COR-L47 (cell line): ENCODE data around the gene SHROOM3.
"Not testable (repeated sequence)": the region's sequence is repeated elsewhere in the genome, so short reads cannot be mapped to it uniquely, and the experiment has no call there.

ENCODE experiments used
- DNase-seq: peaks from one replicate; lab custom pipeline; 2025; lab: John Stamatoyannopoulos, UW

Gene SHROOM3

GRCh38 chr4:76445911-76446310, 10.9 kb downstream of the SHROOM3 start:
- DNase-seq, result no peak

- no peak for DNase-seq
Measured at GRCh38 chr4:76447393-76447851, 12.4 kb downstream of the SHROOM3 start.

- DNase-seq, result no peak
Measured at GRCh38 chr4:76448211-76448610, 13.2 kb downstream of the SHROOM3 start.

- no peak for DNase-seq
Measured at GRCh38 chr4:76449362-76449767, 14.3 kb downstream of the SHROOM3 start.

GRCh38 chr4:76449833-76450232, 14.8 kb downstream of the SHROOM3 start:
- no peak for DNase-seq

- DNase-seq, result no peak
Measured at GRCh38 chr4:76453232-76453631, 18.2 kb downstream of the SHROOM3 start.

- not testable (repeated sequence) for DNase-seq
Measured at GRCh38 chr4:76454073-76454472, 19.0 kb downstream of the SHROOM3 start.

GRCh38 chr4:76457885-76458284, 22.9 kb downstream of the SHROOM3 start:
- no peak for DNase-seq

- no peak for DNase-seq
Measured at GRCh38 chr4:76458297-76458696, 23.3 kb downstream of the SHROOM3 start.

- no peak for DNase-seq
Measured at GRCh38 chr4:76458825-76459224, 23.8 kb downstream of the SHROOM3 start.

- DNase-seq, result no peak
Measured at GRCh38 chr4:76459291-76459723, 24.3 kb downstream of the SHROOM3 start.

- DNase-seq, result no peak
Measured at GRCh38 chr4:76463568-76463967, 28.5 kb downstream of the SHROOM3 start.

- no peak for DNase-seq
Measured at GRCh38 chr4:76470064-76470463, 35.0 kb downstream of the SHROOM3 start.

GRCh38 chr4:76470532-76470931, 35.5 kb downstream of the SHROOM3 start:
- DNase-seq, result no peak

GRCh38 chr4:76476571-76476970, 41.5 kb downstream of the SHROOM3 start:
- DNase-seq, result no peak

GRCh38 chr4:76484654-76485053, 49.6 kb downstream of the SHROOM3 start:
- no peak for DNase-seq

- no peak for DNase-seq
Measured at GRCh38 chr4:76485450-76485849, 50.4 kb downstream of the SHROOM3 start.

- no peak for DNase-seq
Measured at GRCh38 chr4:76486588-76487276, 51.7 kb downstream of the SHROOM3 start.

- DNase-seq, result no peak
Measured at GRCh38 chr4:76487621-76488020, 52.6 kb downstream of the SHROOM3 start.

GRCh38 chr4:76488455-76488854, 53.4 kb downstream of the SHROOM3 start:
- no peak for DNase-seq

- DNase-seq, result no peak
Measured at GRCh38 chr4:76488888-76489685, 54.1 kb downstream of the SHROOM3 start.

- DNase-seq, result no peak
Measured at GRCh38 chr4:76489686-76490161, 54.7 kb downstream of the SHROOM3 start.

- DNase-seq, result no peak
Measured at GRCh38 chr4:76492055-76492454, 57.0 kb downstream of the SHROOM3 start.
